GM21619 (cell line): Measurements from ENCODE around the gene LIMK1.

Source experiments
- ATAC-seq: cut with Tn5 transposase; IDR thresholded peaks from one replicate; pipeline ENCODE4 v1.9.1; 2021; ENCODE audit not compliant: unreplicated experiment

Gene LIMK1

DNA sequence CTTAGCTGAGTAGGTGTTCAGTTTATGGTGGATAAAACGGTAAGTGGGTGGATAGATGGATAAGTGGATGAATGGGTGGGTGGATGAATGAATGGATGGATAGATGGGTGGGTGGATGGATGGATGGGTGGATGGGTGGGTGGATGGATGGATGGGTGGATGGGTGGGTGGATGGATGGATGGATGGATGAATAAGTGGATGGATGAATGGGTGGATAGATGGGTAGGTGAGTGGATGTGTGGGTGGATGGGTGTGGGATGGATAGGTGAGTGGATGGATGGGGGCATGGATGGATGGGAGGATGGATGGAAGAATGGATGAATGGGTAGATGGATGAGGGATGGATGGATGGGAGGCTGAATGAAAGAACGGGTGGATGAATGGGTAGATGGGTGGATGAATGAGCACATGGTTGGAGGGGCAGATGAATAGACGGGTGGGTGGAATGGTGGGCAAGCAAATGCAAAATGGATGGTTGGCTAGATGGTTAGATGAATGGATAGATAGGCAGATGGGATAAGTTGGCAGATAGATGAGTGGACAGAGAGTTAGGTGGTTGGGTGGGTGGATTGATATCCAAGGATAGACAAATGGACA, 29.9 kb upstream of the LIMK1 start:
- no peak for ATAC-seq

DNA sequence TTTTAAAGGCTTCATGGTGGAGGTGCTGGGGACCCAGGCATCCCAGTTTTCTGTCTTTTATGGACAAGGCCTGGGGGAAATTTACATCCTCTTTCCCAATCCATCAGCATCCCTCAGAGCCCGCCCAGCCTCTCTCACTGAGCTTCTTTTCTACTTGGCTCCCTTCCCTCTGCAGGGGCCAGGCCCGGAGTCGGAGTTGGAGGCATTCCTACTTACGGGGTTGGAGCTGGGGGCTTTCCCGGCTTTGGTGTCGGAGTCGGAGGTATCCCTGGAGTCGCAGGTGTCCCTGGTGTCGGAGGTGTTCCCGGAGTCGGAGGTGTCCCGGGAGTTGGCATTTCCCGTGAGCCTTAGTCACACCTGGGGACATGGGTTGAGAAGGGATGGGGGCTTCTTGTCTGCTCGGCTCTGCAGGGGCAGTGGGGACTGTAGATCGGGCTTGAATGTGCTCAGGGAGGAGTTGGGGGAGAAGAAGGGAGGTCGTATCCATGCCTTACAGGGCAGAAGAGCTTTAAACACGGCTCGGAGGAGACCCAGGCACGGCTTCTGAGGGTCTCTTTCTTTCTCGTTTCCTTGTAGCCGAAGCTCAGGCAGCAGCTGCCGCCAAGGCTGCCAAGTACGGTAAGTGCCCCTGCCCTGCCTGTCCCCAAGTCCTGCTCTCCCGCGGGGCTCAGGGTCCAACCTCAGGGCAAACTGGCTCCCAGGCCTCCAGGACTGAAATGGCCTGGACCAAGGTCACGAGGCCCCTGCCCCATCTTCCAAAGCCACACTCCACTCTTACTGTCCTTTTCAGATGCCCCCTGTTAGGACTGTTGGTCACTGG, 27.3 kb upstream of the LIMK1 start:
- no peak for ATAC-seq

DNA sequence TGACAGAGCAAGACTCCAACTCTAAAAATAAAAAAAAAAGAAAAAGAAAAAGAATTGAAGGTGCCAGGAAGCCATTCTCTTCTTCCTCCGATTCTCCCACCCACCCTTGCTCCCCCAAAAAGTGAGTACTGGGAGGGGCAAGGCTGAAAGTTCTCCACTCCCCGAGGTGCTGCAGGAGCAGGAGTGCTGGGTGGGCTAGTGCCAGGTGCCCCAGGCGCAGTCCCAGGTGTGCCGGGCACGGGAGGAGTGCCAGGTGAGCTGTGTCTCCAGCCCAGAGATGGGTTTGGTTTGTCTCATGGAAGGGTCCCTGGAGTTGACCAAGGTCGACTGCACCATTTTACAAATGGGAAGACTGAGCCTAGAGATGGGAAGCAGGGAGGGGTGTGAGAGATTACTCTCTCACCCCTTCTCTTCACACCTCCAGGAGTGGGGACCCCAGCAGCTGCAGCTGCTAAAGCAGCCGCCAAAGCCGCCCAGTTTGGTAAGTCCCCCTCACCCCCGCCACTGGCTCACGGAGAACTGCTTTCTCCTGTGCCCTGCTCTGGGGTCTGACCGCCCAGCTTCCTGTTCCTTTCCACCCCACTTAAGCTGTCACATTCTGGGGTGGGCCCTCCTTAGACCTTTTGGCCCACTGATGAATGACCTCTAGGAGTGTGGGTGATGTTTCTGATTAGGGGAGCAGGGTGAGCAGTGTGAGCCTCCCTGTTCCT, 26.2 kb upstream of the LIMK1 start:
- no peak for ATAC-seq

GRCh38 chr7:74057987-74058386, 25.6 kb upstream of the LIMK1 start:
- ATAC-seq: no peak

- no peak for ATAC-seq
Observed at GRCh38 chr7:74058486-74058885, 25.1 kb upstream of the LIMK1 start.

- ATAC-seq: no peak
Observed at GRCh38 chr7:74059037-74059436, 24.6 kb upstream of the LIMK1 start.

DNA sequence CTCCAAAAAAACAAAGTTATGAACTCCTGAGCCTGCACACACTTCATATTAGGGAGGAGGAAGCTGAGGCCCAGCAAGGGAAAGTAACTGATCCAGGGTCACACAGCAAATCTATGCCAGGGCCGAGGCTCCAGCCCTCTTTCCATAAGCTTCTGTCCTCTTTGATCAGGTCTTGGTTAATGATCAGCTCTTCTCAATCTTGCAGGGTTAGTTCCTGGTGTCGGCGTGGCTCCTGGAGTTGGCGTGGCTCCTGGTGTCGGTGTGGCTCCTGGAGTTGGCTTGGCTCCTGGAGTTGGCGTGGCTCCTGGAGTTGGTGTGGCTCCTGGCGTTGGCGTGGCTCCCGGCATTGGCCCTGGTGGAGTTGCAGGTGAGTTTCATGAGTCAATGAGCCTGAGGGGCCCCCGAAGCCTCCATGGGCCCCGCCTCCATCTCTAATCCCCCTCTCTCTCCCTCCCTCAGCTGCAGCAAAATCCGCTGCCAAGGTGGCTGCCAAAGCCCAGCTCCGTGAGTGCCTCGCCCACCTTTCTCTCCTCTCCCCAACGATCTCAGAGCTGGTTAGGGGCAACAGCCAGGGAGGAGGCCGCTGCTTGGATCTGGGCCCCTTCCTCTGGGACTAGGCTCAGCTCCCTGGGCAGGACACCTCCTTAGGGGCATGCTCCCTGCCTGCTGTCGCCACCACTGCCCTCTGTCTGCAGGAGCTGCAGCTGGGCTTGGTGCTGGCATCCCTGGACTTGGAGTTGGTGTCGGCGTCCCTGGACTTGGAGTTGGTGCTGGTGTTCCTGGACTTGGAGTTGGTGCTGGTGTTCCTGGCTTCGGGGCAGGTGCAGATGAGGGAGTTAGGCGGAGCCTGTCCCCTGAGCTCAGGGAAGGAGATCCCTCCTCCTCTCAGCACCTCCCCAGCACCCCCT, 23.7 kb upstream of the LIMK1 start:
- ATAC-seq: no peak

GRCh38 chr7:74061840-74062539, 21.6 kb upstream of the LIMK1 start:
- ATAC-seq: no peak

- ATAC-seq: no peak
Observed at GRCh38 chr7:74063223-74063641, 20.4 kb upstream of the LIMK1 start.

DNA sequence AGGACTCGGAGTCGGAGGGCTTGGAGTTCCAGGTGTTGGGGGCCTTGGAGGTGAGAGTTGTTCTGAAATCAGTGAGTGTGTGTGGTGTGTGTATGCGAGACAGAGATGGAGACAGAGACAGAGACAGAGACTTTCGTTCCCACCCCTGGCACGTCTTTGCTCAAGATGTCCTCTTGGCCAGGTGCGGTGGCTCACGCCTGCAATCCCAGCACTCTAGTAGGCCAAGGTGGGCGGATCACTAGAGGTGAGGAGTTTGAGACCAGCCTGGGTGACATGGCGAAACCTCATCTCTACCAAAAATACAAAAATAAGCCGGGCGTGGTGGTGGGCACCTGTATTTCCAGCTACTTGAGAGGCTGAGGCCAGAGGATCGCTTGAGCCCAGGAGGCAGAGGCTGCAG, 20.0 kb upstream of the LIMK1 start:
- ATAC-seq: no peak

DNA sequence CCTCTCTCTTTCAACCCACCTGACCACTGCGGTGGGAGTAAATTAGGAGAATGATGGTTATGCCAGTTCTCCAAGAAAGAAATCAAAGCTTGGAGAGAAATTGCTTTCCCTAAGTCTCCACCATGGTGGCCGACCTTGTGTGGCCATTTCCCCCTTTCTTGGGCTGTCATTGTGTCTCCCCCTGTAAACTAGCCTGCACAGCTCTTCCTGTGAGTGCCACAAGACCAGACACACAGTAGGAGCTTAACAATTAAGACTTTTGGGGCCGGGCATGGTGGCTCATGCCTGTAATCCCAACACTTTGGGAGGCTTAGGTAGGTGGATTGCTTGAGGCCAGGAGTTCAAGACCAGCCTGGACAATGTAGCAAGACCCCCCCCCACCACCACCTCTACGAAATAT, 18.9 kb upstream of the LIMK1 start:
- no peak for ATAC-seq

DNA sequence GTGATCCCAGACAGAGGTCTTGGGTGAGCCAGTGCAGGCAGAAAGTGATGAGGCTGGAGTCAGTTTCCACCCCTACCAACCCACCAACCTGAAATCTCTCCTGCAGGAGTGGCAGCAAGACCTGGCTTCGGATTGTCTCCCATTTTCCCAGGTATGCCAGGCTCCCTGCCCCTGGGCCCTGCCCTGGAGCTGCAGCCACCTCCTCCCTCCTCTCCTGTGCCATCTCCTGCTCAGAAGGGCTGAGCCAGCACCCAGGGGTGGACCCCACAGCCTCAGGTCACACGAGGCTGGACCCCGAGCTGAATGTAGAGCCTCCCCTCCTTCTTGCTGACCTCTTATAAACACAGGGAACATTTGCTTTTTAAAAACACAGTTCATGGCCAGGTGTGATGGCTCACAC, 17.0 kb upstream of the LIMK1 start:
- ATAC-seq: no peak

GRCh38 chr7:74068378-74069085, 15.1 kb upstream of the LIMK1 start:
- ATAC-seq: no peak

- ATAC-seq: no peak
Observed at GRCh38 chr7:74069086-74069541, 14.5 kb upstream of the LIMK1 start.

GRCh38 chr7:74069790-74070618, 13.6 kb upstream of the LIMK1 start:
- no peak for ATAC-seq

GRCh38 chr7:74070619-74070921, 13.0 kb upstream of the LIMK1 start:
- no peak for ATAC-seq

GRCh38 chr7:74071121-74071520, 12.5 kb upstream of the LIMK1 start:
- no peak for ATAC-seq

DNA sequence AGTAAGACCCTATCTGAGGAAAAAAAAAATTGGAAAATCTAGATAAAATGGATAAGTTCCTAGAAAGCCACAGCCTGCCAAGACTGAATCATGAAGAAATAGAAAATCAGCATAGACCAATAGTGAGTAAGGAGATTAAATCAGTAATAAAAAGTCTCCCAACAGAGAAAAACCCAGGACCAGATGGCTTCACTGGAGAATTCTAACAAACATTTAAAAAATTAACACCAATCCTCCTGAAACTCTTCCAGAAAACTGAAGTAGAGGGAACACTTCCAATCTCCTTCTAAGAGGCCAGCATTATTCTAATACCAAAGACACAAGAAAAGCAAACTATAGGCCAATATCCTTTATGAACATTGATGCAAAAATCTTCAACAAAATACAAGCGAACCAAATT, 8.8 kb upstream of the LIMK1 start:
- ATAC-seq: no peak

GRCh38 chr7:74078461-74078860, 5.1 kb upstream of the LIMK1 start:
- no peak for ATAC-seq
